HG02970 (cell line): ENCODE data around the gene LEMD1.
"Not testable (repeated sequence)": the region's sequence is repeated elsewhere in the genome, so short reads cannot be mapped to it uniquely, and the experiment has no call there.

ENCODE experiments used
- ATAC-seq: cut with Tn5 transposase; IDR thresholded peaks from one replicate; pipeline ENCODE4 v1.9.1; 2021; ENCODE audit warnings: mild to moderate bottlenecking, moderate library complexity, moderate number of reproducible peaks; ENCODE audit not compliant: unreplicated experiment, low FRiP score

Gene LEMD1

GRCh38 chr1:205432116-205432515 is 10.3 kb upstream of the LEMD1 start:
- ATAC-seq, result no peak

- no peak for ATAC-seq
Measured at GRCh38 chr1:205430696-205431305, 8.9 kb upstream of the LEMD1 start.

- ATAC-seq, result no peak
Measured at GRCh38 chr1:205429762-205430695, 8.2 kb upstream of the LEMD1 start.

- no peak for ATAC-seq
Measured at GRCh38 chr1:205424901-205425600, 3.2 kb upstream of the LEMD1 start.

- ATAC-seq, result no peak
Measured at GRCh38 chr1:205423814-205424399, 2.1 kb upstream of the LEMD1 start.

- ATAC-seq, result no peak
Measured at GRCh38 chr1:205422993-205423642, 1.3 kb upstream of the LEMD1 start.

- no peak for ATAC-seq
Measured at GRCh38 chr1:205420938-205421337, 918 bp downstream of the LEMD1 start.

- ATAC-seq, result no peak
Measured at GRCh38 chr1:205417870-205418635, 3.8 kb downstream of the LEMD1 start.

- ATAC-seq, result no peak
Measured at GRCh38 chr1:205416322-205416721, 5.5 kb downstream of the LEMD1 start.

GRCh38 chr1:205410581-205411298 is 11.1 kb downstream of the LEMD1 start:
- no peak for ATAC-seq

GRCh38 chr1:205407970-205408369 is 13.9 kb downstream of the LEMD1 start:
- ATAC-seq, result no peak

- ATAC-seq, result not testable (repeated sequence)
Measured at GRCh38 chr1:205406252-205406651, 15.6 kb downstream of the LEMD1 start.

GRCh38 chr1:205404484-205404883 is 17.4 kb downstream of the LEMD1 start:
- ATAC-seq, result not testable (repeated sequence)

- ATAC-seq, result no peak
Measured at GRCh38 chr1:205398586-205398985, 23.3 kb downstream of the LEMD1 start.

- ATAC-seq, result no peak
Measured at GRCh38 chr1:205396967-205397616, 24.8 kb downstream of the LEMD1 start.

- no peak for ATAC-seq
Measured at GRCh38 chr1:205395616-205396015, 26.2 kb downstream of the LEMD1 start.

- no peak for ATAC-seq
Measured at GRCh38 chr1:205392650-205393049, 29.2 kb downstream of the LEMD1 start.

GRCh38 chr1:205391386-205391785 is 30.5 kb downstream of the LEMD1 start:
- ATAC-seq, result no peak
